Endothelial cell of umbilical vein (primary cell): ENCODE results near the gene NEDD4L. TPM values are rescaled to one million over a fixed set of nuclear protein-coding genes. Genes with fewer than 3 reads are reported as not detected.

Experiments
- BruUV-seq: library from RNA; stranded (reverse); fragments of 400-500 nt; replicated peaks from 2 replicates; lab custom pipeline; 2021; lab: Mats Ljungman, UMichigan
- CTCF ChIA-PET: fragments of 300-600, 350-600 bp; sonication (Branson Sonifier 250); formaldehyde crosslinking; loops from one replicate; lab custom pipeline; 2021; ENCODE audit warnings: antibody characterized with exemption, inconsistent platforms; lab: Charles Lee
- POLR2A ChIA-PET: fragments of 300-600, 350-600 bp; sonication (Branson Sonifier 250); formaldehyde crosslinking; loops from one replicate; lab custom pipeline; 2021; ENCODE audit warnings: antibody characterized with exemption, inconsistent platforms; lab: Charles Lee
- DNase-seq: peaks from one replicate; pipeline ENCODE4 v3.0.0-alpha.2; 2011; ENCODE audit warnings: low read depth, low spot score
- FAIRE-seq: peaks from 2 replicates; lab custom pipeline; 2011; peaks lifted over from hg19 to GRCh38; lab: Jason Lieb, UNC
- H2AFZ ChIP-seq: 2 replicates; pipeline ENCODE4 v1.6.0; 2012; ENCODE audit warnings: low read depth, low read length, control low read depth, inconsistent platforms
- H3K27ac ChIP-seq: 2 replicates; pipeline ENCODE4 v1.5.1; 2011; ENCODE audit warnings: low read depth, mild to moderate bottlenecking, control low read depth, low read length, moderate library complexity; ENCODE audit not compliant: insufficient read depth
- H3K27me3 ChIP-seq, 2 experiments: 2 replicates each; pipeline versions ENCODE4 v1.6.0 to v1.6.1; 2011; ENCODE audit warnings: low read length in 2 of 2, mixed read lengths in 1 of 2; ENCODE audit not compliant: control insufficient read depth in 2 of 2, insufficient read depth in 2 of 2
- H3K36me3 ChIP-seq, 2 experiments: 2 replicates in 1 of 2; 3 replicates in 1 of 2; pipeline ENCODE4 v1.5.1; 2011; ENCODE audit warnings: low read length in 2 of 2, mild to moderate bottlenecking in 1 of 2, moderate library complexity in 1 of 2; ENCODE audit not compliant: control insufficient read depth in 2 of 2, insufficient read depth in 2 of 2; ENCODE audit errors: extremely low read depth in 1 of 2
- H3K4me1 ChIP-seq: 3 replicates; pipeline ENCODE4 v1.5.1; 2011; ENCODE audit warnings: mild to moderate bottlenecking, low read length; ENCODE audit not compliant: control insufficient read depth, insufficient read depth; ENCODE audit errors: extremely low read depth
- H3K4me2 ChIP-seq: 2 replicates; pipeline ENCODE4 v1.6.1; 2011; ENCODE audit warnings: low read length, control low read depth, mixed read lengths; ENCODE audit not compliant: insufficient read depth
- H3K4me3 ChIP-seq, 3 experiments: fragments of 200-600 bp in 1 of 3; sonication (generic), shearing (Covaris generic) in 1 of 3; replicated peaks in 1 of 3; 2 replicates each; pipeline ENCODE4 v1.5.1; 2011 to 2016; ENCODE audit warnings: control low read depth in 3 of 3, low read length in 3 of 3, mild to moderate bottlenecking in 2 of 3, inconsistent platforms in 1 of 3, low read depth in 1 of 3, moderate library complexity in 1 of 3; ENCODE audit not compliant: insufficient read depth in 1 of 3
- H3K79me2 ChIP-seq: 2 replicates; pipeline ENCODE4 v1.6.0; 2012; ENCODE audit warnings: low read length, inconsistent platforms; ENCODE audit not compliant: control insufficient read depth, insufficient read depth
- H3K9ac ChIP-seq: replicated peaks from 2 replicates; pipeline ENCODE3; 2011; ENCODE audit warnings: low read length, control low read depth; ENCODE audit not compliant: insufficient read depth; ENCODE audit errors: extremely low read depth
- H3K9me1 ChIP-seq: replicated peaks from 3 replicates; pipeline ENCODE4 v1.6.0; 2011; ENCODE audit warnings: mild to moderate bottlenecking, low read length; ENCODE audit not compliant: control insufficient read depth, insufficient read depth; ENCODE audit errors: extremely low read depth
- H3K9me3 ChIP-seq: replicated peaks from 2 replicates; pipeline ENCODE4 v1.5.1; 2012; ENCODE audit warnings: low read length, inconsistent platforms; ENCODE audit not compliant: control insufficient read depth, insufficient read depth
- H4K20me1 ChIP-seq: replicated peaks from 2 replicates; pipeline ENCODE3; 2011; ENCODE audit warnings: mild to moderate bottlenecking, low read length; ENCODE audit not compliant: control insufficient read depth, insufficient read depth; ENCODE audit errors: extremely low read depth
- CTCF ChIP-seq, 2 donors: IDR thresholded peaks; 1 replicate in 1 of 2; 2 replicates in 1 of 2; pipeline ENCODE4 v1.5.1; 2011; ENCODE audit warnings: low read length in 2 of 2, mild to moderate bottlenecking in 2 of 2, moderate library complexity in 2 of 2, control low read depth in 1 of 2, inconsistent platforms in 1 of 2, low read depth in 1 of 2; ENCODE audit not compliant: insufficient read depth in 1 of 2; ENCODE audit errors: extremely low read depth in 1 of 2
- EZH2 ChIP-seq: IDR thresholded peaks from 2 replicates; pipeline ENCODE4 v1.6.1; 2012; ENCODE audit warnings: borderline replicate concordance, low read depth, mild to moderate bottlenecking, moderate library complexity, low read length, inconsistent platforms; ENCODE audit not compliant: severe bottlenecking
- FOS ChIP-seq: IDR thresholded peaks from 2 replicates; pipeline ENCODE4 v1.6.1; 2011; ENCODE audit warnings: mild to moderate bottlenecking, low read length, moderate library complexity, borderline replicate concordance; ENCODE audit not compliant: insufficient read depth
- GATA2 ChIP-seq: IDR thresholded peaks from 2 replicates; pipeline ENCODE4 v1.7.0; 2011; ENCODE audit warnings: low read depth, mild to moderate bottlenecking, moderate library complexity, mixed read lengths, low read length; ENCODE audit not compliant: insufficient read length, insufficient read depth
- JUN ChIP-seq: IDR thresholded peaks from 2 replicates; pipeline ENCODE4 v1.6.1; 2011; ENCODE audit warnings: borderline replicate concordance, low read depth; ENCODE audit not compliant: insufficient read length, insufficient read depth
- MAX ChIP-seq: IDR thresholded peaks from 2 replicates; pipeline ENCODE4 v1.6.1; 2011; ENCODE audit not compliant: insufficient read depth, insufficient read length
- MYC ChIP-seq: IDR thresholded peaks from one replicate; pipeline ENCODE4 v1.6.1; 2011; ENCODE audit warnings: mild to moderate bottlenecking, low read depth, low read length
- POLR2A ChIP-seq: IDR thresholded peaks from 2 replicates; pipeline ENCODE4 v1.6.1; 2012; ENCODE audit warnings: low read depth, mild to moderate bottlenecking, control low read depth, low read length
- POLR2AphosphoS5 ChIP-seq: IDR thresholded peaks from 2 replicates; pipeline ENCODE4 v1.6.1; 2012; ENCODE audit warnings: low read depth, mild to moderate bottlenecking, control low read depth, low read length, moderate library complexity; ENCODE audit not compliant: insufficient read depth
- dilution Hi-C: fragments of 300-500 bp; cut with MboI; formaldehyde crosslinking; loops from one replicate; pipeline ENCODE4 v1.15.0; 2019; ENCODE audit warnings: low sequenced_read_pairs; ENCODE audit not compliant: extremely low pct_ligation_motif_present
- intact Hi-C: fragments of 100-400 bp; cut with micrococcal nuclease; formaldehyde crosslinking; loops from one replicate; pipeline ENCODE4 v1.10.0; 2022
- polyA plus RNA-seq, 4 experiments: library from polyadenylated mRNA; depleted of rRNA in 3 of 4; stranded (reverse) in 3 of 4; unstranded in 1 of 4; fragments of >200 nt; gene quantifications; 2 replicates each; pipeline versions ENCODE4 v1.2.1 to v1.2.3, GENCODE V29; 2011 to 2012; ENCODE audit warnings: missing spikeins in 1 of 4
- total RNA-seq: library from RNA; stranded (reverse); gene quantifications from 2 replicates; pipeline ENCODE4 v1.2.3, GENCODE V29; 2021

Gene NEDD4L
- total and polyA plus RNA-seq, 2 donors (not counting 3 experiments of a cell fraction or from before 2014, with no cell fraction given): 20.5 to 78.9 TPM

GRCh38 chr18:58349650-58350049 lies 305.6 kb downstream of the NEDD4L start:
- CTCF ChIA-PET: interaction anchor here (1.5 kb wide), 1 partner anchor 9 kb away, joined by 5 read pairs; no protein-coding TSS in a partner anchor
- POLR2A ChIA-PET: no interaction called here
- no peaks in the 10 kb centered on the region for H3K4me1 ChIP-seq
- DNase-seq (no peak), FAIRE-seq (no peak)
- no peak overlapping the region for H2AFZ ChIP-seq
- no peaks in the 10 kb centered on the region for H3K79me2 ChIP-seq
- no peak overlapping the region for H3K4me3 ChIP-seq
- H3K9me3 ChIP-seq: no peaks in the 10 kb centered on the region
- no peaks in the 10 kb centered on the region for H3K9me1 ChIP-seq
- no peak overlapping the region for H3K4me2 ChIP-seq
- no TSS peak for BruUV-seq
- H3K27me3 ChIP-seq: no peaks in the 10 kb centered on the region
- no peak overlapping the region for H3K9ac ChIP-seq
- peaks cover 0 to 10% of the 10 kb centered on the region in 2 experiments for H3K36me3 ChIP-seq
- dilution Hi-C loops (no loop called here), intact Hi-C loops (no loop called here)
- H3K27ac ChIP-seq: no peak overlapping the region
- no peak for TF ChIP-seq EZH2
- no peak for TF ChIP-seq JUN
- no peak for TF ChIP-seq MYC
- no peak for TF ChIP-seq MAX
- TF ChIP-seq POLR2A: no peak
- no peak for TF ChIP-seq FOS
- H4K20me1 ChIP-seq: no peaks in the 10 kb centered on the region

- dilution Hi-C loops: no loop called here
- Histone ChIP-seq H3K4me3 (no peak overlapping the region), H3K27me3 (no peaks in the 10 kb centered on the region), H3K9me3 (no peaks in the 10 kb centered on the region), H4K20me1 (no peaks in the 10 kb centered on the region), H3K27ac (no peak overlapping the region), H3K9ac (no peak overlapping the region), H3K4me1 (no peaks in the 10 kb centered on the region), H2AFZ (no peak overlapping the region), H3K9me1 (no peaks in the 10 kb centered on the region), H3K36me3 (peaks cover 0 to 10% of the 10 kb centered on the region in 2 experiments), H3K79me2 (no peaks in the 10 kb centered on the region), H3K4me2 (no peak overlapping the region)
- CTCF ChIA-PET: interaction anchor here (1.5 kb wide), 1 partner anchor 10 kb away, joined by 5 read pairs; no protein-coding TSS in a partner anchor
- POLR2A ChIA-PET: no interaction called here
- BruUV-seq: no TSS peak
- intact Hi-C loops: no loop called here
- DNase-seq: no peak
- no peak for FAIRE-seq
- no peak for TF ChIP-seq POLR2A
- TF ChIP-seq GATA2: no peak
- no peak for TF ChIP-seq EZH2
- no peak for TF ChIP-seq FOS
- no peak for TF ChIP-seq MYC
- no peak for TF ChIP-seq CTCF (IDR thresholded peaks at IDR 0.05; ENCODE audit: extremely low read depth in 1 of 2, insufficient read depth in 1 of 2, low read depth in 1 of 2, low read length in 2 of 2)
- no peak for TF ChIP-seq MAX
- TF ChIP-seq JUN: no peak
- no peak for TF ChIP-seq POLR2AphosphoS5
These were observed 306.5 kb downstream of the NEDD4L start for GRCh38 chr18:58350526-58350925.
